Islet precursor cell (in vitro differentiated cells): ENCODE measurements around the gene CLIP2.
A peak's percentile ranks its signal among the peaks of the same experiment; 100 is the strongest.
"Not testable (repeated sequence)": the region's sequence is repeated elsewhere in the genome, so short reads cannot be mapped to it uniquely, and the experiment has no call there.

Source experiments
- DNase-seq: peaks from one replicate; pipeline ENCODE4 v3.0.0-alpha.2; 2018

CLIP2 gene

DNA sequence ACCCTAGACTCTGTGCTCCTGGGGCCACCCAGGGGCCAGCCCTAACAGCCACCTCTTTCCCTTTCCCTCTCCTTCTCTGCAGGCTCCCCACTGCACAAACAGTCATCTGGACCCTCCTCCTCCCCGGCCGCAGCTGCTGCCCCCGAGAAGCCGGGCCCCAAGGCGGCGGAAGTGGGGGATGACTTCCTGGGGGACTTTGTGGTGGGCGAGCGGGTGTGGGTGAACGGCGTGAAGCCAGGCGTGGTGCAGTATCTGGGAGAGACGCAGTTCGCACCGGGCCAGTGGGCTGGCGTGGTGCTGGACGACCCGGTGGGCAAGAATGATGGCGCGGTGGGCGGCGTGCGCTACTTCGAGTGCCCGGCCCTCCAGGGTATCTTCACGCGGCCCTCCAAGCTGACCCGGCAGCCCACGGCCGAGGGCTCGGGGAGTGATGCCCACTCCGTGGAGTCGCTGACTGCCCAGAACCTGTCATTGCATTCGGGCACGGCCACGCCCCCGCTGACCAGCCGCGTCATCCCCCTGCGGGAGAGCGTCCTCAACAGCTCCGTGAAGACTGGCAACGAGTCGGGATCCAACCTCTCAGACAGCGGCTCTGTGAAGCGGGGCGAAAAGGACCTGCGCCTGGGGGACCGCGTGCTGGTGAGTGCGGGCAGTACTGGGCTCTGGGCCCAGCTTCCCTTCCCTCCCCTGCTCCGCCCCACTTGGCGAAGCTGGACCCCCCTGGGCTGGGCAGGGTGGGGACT, 49.3 kb downstream of the CLIP2 start:
- no peak for DNase-seq

DNA sequence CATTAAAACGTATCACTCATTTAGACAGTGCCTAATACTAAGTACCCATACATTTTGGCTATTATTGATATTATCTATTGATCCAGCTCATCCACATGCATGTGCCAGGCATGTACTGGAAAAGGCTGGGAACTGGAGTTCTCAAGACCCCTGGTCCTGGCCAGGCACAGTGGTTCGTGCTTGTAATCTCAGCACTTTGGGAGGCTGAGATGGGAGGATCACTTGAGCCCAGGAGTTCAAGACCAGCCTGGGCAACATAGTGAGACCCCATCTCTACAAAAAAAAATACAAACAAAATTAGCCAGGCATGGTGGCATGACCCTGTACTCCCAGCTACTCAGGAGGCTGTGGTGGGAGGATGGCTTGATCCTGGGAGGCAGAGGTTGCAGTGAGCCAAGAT, 50.4 kb downstream of the CLIP2 start:
- DNase-seq: not testable (repeated sequence)

DNA sequence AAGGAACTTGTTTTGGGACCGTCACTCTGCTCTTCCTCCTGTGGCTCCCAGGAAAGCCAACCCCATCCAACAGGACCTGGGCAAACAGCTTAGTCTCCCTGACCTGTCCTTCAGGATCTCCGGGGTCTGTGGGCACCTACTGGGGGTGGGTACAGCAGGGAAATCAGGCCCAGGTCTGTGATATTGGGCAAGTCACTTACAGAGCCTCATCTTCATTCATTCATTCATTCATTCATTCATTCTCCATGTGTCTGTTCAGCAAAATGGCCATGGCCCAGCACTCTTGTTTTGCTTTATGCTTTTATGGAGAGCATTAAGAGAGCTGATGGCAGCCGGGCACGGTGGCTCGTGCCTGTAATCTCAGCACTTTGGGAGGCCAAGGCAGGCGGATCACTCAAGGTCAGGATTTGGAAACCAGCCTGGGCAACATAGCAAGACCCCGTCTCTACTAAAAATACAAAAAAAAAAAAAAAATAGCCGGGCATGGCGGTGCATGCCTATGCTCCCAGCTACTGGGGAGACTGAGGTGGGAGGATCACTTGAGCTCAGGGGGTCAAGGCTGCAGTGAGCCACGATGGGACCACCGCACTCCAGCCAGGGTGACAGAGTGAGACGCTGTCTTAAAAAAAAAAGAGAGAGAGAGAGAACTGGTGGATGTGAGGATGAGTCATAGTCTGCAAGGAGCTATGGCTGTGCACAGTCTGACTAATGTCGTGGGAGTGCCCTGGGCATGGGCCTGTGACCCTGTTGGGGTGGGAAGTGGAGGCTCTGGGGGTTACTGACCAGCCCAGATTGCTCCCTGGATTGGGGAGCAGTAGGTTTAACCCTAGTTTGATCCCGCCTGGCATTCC, 54.3 kb downstream of the CLIP2 start:
- DNase-seq: peak; percentile 85

DNA sequence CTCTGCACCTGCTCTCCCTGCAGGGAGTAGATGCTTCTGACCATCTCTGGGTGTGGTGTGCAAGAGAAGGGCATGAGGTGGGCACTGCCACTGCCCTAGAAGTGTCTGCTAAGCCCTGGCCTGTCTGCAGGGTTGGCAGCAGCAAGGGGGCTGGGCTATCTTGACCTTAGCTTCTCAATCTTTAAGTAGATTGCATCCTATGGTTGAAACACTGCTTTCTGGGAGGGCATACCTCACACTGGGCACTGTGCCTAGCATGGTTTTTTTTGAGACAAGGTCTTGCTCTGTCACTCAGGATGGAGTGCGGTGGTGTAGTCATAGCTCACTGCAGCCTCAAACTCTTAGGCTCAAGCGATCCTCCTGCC, 54.9 kb downstream of the CLIP2 start:
- no peak for DNase-seq

DNA sequence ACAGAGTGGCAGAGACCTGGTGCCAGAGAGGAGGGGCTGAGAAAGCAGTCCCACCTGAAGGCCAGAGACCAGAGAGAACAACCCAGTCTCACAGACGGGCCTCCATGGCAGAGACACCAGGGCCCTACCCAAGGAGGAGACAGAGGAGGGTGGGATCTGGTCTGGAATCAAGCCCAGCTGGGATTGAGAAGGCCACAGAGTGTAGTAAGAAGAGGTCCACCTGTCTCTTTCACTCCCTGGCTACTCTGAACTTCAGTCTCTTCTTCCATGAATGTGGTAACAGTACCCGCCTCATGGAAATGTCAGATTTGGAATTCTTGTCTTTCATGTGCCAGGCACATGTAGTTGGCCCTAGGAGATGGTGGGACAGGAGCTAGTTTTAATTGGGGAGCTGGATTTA, 55.6 kb downstream of the CLIP2 start:
- no peak for DNase-seq

DNA sequence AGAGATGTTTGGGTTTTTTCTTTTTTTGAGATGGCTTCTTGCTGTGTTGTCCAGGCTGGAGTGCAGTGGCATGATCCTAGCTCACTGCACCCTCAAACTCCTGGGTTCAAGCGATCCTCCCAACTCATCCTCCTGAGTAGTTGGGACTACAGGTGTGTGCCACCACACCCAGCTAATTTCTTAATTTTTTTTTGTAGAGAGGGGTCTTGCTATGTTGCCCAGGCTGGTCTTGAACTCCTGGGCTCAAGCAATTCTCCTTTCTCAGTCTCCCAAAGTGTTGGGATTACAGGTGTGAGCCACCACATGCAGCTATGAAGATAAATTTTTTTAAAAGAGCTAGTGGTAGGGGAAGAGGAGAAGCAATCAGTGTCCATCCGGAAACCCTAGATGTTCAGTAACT, 56.8 kb downstream of the CLIP2 start:
- DNase-seq: no peak

DNA sequence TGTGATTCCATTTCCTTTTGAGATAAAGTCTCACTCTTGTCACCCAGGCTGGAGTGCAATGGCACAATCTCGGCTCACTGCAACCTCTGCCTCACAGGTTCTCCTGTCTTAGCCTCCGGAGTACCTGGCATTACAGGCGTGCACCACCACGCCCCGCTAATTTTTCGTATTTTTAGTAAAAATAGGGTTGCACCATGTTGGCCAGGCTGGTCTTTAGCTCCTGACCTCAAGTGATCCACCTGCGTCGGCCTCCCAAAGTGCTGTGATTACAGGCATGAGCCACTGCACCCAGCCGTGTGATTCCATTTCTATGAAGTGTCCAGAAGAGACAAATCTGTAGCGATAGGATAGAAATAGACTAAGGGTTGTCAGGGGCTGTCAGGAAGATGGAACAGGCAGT, 60.4 kb downstream of the CLIP2 start:
- no peak for DNase-seq

DNA sequence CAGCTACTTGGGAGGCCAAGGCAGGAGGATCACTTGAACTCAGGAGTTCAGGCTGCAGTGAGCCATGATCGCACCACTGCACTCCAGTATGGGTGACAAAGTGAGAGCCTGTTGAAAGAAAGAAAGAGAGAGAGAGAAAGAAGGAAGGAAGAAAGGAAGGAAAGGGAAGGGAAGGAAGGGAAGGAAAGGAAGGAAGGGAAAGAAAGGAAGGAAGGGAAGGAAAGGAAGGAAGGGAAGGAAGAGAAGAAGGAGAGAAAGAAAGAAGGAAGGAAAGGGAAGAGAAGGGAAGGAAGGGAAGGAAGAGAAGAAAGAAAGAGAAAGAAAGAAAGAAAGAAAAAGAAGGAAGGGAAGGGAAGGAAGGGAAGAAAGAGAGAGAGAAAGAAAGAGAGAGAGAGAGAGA, 61.5 kb downstream of the CLIP2 start:
- DNase-seq: no peak

DNA sequence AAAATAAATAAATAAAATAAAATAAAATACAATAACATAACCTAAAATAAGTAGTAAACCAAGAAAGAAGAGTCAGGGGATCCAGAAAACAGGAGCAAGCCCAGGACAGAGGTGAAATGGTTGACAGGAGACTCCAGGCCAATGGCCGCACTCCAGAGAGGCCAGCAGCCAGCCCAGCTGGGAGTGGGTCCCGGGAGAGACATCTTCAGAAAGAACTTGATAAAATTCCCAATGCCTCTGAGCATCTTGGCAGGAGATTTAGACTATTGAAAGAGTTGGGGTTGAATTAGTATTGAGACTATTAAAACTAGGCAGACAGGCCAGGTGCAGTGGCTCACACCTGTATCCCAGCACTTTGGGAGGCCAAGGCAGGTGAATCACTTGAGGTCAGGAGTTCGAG, 62.6 kb downstream of the CLIP2 start:
- DNase-seq: no peak

DNA sequence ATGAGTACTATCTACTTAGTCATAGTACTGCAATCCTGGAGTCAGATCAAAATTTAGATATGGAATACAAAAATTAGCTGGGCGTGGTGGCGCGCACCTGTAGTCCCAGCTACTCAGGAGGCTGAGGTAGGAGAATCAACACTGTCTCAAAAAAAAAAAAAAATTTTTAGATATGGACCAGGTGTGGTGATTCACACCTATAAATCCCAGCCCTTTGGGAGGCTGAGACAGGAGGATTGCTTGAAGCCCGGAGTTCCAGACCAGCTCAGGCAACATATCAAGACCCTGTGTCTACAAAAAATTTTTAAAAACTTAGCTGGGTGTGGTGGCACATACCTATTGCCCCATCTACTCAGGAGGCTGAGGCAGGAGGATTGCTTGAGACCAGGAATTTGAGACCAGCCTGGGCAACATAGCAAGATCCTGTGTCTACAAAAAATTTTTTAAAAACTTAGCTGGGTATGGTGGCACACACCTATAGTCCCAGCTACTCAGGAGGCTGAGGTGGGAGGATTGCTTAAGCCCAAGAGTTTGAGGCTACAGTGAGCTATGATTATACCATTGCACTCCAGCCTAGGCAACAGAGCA, 63.4 kb downstream of the CLIP2 start:
- not testable (repeated sequence) for DNase-seq

DNA sequence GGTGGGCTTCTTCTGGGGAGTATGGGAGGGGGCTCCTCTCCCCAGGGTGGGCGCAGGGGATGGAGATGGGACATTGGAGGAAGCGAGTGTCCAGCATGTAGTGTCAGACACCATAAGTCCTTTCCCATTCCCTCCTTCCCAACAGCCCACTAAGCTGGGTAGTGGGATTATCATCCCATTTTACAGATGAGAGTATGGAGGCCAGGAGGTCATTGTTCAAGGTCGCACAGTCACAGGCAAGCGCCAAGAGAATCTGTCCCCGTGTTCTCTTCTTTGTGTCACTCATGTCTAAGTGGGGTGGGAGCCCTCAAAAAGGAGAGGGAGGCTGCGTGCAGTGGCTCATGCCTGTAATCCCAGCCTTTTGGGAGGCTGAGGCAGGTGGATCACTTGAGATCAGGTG, 64.8 kb downstream of the CLIP2 start:
- no peak for DNase-seq

DNA sequence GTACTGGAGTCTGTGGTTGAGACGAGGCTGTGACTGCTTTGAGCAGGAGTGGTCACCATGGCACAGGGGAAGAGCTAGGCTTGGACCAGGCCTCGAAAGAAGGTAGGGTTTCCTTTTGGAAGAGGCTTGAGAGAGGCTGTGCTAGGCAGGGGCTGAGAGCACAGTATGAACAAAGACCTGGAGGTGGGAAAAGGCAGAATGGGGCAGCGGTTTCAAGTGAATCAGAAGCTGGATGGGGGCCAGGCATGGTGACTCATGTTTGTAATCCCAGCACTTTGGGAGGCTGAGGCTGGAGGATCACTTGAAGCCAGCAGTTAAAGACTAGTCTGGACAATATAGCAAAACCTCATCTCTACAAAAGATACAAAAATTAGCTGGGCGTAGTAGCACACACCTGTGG, 65.9 kb downstream of the CLIP2 start:
- no peak for DNase-seq

DNA sequence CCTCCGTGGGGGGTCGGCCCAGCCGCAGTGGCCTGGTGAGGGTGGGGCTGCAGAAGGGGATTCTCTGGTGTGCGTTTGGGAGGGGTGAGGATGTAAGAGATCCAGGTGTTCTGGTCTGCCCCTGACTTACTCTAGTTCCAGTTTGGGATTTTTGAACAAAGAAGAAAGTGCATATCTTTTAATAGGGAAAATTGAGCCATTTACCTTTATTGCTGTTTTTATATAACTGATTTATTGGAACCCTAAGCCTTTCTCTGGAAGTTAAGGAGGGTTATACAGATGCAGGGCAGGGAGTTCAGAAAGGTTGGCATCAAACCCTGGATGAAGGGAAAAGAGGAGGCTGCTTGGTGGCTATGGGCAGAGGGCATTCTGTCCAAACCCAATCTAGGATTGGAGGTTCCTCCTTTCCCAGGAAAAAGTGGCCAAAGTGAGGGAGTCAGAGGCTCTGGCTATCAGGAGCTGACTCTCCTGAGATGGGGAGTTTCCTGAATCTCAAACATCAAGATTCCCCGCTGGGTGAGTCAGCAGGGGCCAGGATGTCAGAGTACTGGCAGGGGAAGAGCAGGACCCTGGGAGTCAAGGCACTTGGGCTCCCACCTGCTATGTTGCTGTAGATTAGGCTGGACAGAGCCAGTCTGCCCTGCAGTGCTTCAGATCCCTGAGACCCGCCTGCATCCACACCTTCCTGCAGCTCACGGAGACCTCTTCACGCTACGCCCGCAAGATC, 67.5 kb downstream of the CLIP2 start:
- DNase-seq: peak; percentile 73

DNA sequence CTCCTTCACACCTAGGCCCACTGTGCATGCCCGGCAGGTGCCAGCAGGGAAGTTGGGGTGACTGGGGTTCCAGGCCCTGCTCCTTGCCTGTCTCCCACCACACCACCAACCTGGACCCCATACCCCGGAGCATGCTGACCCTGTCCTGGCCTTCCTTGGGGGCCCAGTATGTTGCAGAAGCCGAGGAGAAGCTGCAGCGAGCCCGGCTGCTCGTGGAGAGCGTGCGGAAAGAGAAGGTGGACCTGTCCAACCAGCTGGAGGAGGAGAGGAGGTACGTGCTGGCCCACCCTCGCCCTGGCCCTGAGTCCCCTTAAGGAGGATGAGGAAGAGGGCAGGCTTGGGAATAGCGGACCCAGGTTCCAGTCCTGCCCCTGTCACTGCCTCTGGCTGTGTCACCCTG, 70.8 kb downstream of the CLIP2 start:
- DNase-seq: no peak

DNA sequence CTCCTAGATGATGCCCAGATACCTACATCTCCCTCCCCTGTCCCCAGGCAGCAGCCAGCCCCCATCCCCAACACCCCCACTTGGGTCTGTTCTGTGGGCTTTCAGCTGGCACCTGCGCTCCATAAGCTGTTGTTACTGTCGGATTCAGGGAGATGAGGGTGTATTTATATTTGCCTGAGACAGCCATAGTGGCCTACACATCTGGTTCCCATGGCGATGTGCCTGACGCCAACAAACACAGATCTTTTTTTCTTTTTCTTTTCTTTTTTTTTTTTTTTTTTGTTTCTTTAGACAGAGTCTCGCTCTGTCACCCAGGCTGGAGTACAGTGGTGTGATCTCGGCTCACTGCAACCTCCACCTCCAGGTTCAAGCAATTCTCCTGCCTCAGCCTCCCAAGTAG, 73.1 kb downstream of the CLIP2 start:
- DNase-seq: no peak

DNA sequence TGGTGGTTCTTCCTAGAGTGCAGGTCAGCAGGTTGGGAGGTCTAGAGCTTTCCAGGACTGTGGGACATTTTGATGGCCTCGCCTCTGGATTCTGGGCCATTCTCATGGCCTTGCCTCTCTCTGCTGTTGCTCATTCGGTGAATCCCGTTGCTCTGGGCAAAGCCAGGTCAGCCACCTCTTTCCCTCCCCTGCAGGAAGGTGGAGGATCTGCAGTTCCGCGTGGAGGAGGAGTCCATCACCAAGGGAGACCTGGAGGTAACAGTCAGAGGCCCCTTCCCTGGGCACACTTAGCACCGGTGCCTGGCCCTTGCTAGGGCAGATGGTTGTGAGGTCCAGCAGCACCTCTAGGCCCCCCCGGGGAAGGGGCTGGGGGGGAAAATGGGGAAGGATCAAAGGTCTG, 74.9 kb downstream of the CLIP2 start:
- DNase-seq: peak; percentile 80

DNA sequence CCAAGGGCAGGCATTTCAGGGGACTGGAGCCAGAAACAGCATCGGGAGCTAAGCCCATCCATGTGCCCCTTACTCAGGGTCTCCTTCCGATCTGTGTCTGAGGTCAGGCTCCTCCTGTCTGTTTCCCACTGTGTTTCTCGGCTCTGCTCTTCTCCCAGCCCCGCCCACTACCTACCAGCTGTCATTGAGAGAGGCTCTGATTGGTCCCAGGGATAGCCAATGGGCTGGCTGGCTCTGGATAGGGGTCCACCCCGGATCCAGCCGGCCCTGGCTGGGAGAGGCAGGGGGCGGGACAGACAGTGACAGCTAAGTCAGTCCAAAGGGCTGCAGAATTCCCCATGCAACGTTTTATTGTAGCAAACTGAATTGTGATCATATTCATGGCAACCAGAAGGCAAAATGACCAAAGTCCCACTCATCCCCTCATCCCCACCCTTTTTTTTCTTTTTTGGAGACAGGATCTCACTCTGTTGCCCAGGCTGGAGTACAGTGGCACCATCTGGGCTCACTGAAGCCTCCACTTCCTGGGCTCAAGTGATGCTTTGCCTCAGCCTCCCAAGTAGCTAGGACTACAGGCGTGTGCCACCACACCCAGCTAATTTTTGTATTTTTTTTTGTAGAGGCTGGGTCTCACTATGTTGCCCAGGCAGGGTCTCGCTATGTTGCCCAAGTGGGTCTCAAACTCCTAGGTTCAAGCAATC, 76.3 kb downstream of the CLIP2 start:
- peak; percentile 97 for DNase-seq

DNA sequence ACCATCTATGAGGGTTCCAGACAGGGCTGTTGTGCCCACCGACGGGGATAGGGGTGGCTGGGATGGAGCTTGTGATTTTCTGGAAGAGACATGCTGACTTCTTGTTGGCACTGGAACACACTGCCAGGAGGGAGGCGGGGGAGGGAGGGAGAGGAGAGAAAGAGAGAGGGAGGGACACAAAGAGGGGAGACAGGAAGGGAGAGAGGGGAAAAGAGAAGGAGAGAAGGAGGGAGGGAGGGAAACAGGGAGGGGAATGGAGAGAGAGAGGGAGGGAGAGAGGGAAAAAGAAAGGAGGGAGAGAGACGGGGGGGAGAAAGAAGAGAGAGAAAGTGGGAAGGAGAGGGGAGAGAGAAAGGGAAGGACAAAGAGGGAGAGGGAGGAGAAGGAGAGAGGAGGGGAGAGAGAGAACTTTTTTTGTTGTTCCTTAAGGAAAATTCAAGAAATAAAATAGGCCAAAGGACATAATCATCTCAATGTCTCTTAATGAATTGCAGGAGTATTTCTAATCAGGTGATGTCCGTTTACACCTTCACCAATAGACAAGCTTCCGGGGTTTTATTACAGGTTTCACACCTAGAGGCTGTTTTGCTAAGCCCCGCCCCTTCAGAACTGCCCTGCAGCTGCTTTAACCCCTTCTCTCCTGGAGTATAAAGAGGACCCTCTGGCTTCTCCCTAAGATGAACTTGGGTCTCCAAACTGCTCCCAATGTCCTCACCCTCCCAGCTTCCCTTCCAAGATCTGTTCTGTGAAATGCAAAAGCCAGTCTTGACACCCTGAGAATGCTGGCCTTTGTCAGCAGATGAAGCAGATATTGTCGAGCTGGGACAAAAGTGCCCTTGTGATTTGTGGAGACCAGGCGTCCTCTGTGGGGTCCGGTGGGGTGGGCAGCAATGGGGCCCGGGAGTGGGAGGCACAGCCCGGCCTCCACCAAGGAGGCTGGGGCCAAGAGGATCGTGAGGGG, 82.5 kb downstream of the CLIP2 start:
- DNase-seq: no peak

DNA sequence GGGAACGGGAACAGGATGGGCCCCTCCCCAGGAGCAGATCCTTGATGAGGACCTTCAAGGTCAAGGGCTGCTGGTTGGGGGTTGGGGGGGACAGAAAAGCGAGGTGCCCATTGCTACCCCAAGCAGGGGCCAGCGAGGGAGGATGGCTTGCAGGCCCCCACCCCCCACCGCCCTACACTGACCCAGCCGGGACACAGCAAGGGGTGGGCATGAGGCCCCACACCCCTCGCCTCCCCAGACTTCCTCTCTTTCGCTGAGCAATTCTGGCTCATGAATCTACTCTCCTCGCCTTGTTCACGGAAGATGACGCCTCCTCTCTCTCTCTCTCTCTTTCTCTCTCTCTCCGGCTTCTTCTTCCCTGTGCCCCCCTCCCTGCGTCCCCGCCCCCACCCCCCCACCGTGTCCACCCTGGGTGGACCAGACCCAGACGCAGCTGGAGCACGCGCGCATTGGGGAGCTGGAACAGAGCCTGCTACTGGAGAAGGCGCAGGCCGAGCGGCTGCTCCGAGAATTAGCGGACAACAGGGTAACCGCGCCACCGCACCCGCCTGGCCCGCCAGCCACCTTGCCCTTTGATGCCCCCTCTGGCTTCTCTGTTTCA, 83.4 kb downstream of the CLIP2 start:
- DNase-seq: no peak

DNA sequence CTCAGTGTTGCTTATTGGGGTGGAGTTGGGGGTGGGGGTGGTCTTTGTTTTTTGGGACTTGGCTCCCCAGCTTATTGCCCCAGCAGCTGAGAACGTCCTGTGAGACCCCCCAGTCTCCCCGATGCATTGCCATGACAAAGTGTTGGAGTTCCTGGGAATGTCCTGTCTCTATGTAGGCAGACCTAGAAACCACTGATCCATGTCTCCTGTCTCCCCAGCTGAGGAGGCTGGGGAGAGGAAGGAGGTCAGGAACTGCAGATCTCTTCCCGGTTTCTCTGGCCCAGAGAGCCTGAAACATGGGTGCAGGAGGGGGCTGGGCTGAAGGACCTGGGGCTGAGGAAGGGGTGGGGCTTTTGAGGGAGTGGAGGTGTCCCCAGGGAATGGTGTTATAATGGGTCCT, 84.3 kb downstream of the CLIP2 start:
- DNase-seq: no peak

DNA sequence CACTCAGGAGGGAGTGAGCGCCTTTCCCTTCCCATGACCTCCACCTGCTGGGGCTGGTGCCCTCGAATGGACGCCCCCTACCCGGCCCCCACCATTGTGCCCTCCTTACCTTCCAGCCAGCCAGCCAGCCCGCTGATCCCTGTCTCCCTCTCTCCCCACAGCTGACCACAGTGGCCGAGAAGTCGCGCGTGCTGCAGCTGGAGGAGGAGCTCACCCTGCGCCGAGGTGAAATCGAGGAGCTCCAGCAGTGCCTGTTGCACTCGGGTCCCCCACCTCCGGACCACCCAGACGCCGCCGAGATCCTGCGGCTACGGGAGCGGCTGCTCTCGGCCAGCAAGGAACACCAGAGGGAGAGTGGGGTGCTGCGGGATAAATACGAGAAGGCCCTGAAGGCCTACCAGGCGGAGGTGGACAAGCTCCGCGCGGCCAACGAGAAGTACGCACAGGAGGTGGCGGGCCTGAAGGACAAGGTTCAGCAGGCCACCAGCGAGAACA, 86.6 kb downstream of the CLIP2 start:
- no peak for DNase-seq
